Measurements from ENCODE around the gene GPANK1.

Gene GPANK1

GRCh38 chr6:31692886-31693285, 28.1 kb upstream of the GPANK1 start:
- no peak for DNase-seq (ENCODE audit: low read depth in 1 of 2, low spot score in 1 of 2)
- no peak overlapping the region for H3K27ac ChIP-seq (replicated peaks)
- no peak overlapping the region for H3K4me3 ChIP-seq (replicated peaks; ENCODE audit: insufficient read depth, low read length)
- TF ChIP-seq GABPA (IDR thresholded peaks at IDR 0.05; ENCODE audit: low read depth): no peak
- no peak for TF ChIP-seq REST (IDR thresholded peaks at IDR 0.05; ENCODE audit: insufficient replicate concordance, low read depth)
- no peaks in the 10 kb centered on the region for H3K27me3 ChIP-seq (ENCODE audit: insufficient read depth, poor library complexity, severe bottlenecking)

GRCh38 chr6:31692353-31692752, 27.6 kb upstream of the GPANK1 start:
- DNase-seq (ENCODE audit: low read depth in 1 of 2, low spot score in 1 of 2): no peak
- Histone ChIP-seq H3K27ac (replicated peaks) (no peak overlapping the region), H3K4me3 (replicated peaks; ENCODE audit: insufficient read depth, low read length) (no peak overlapping the region), H3K27me3 (ENCODE audit: insufficient read depth, poor library complexity, severe bottlenecking) (no peaks in the 10 kb centered on the region)
- TF ChIP-seq REST (IDR thresholded peaks at IDR 0.05; ENCODE audit: insufficient replicate concordance, low read depth) (no peak), SPI1 (IDR thresholded peaks at IDR 0.05; ENCODE audit: borderline replicate concordance, low read depth) (no peak)

DNA sequence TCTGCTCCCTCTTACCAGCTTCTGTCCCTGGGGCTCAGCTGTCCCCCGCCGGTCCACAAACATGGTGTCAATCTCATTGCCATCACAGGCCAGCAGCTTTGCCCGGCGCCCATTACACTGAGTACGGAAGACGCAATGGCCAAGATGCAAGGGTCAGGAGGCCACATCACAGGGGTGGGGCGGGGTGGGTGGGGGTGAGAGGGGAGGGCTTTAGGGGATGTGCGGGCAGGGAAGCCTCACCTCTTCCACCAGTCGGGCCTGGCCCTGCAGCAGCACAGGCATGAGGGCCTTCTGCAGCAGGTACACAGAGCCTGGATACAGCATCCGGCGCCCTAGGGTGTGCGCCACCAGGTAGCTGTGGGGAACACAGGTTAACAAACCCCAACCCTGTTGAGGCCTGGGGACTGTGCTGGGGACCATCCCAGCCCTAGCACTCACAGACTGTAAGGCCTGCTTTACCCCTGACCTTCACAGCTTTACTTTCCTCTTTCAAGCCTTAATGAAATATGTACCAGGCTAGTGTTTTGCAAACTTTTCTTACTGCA, 26.8 kb upstream of the GPANK1 start:
- Histone ChIP-seq H3K27ac (replicated peaks) (no peak overlapping the region), H3K4me3 (replicated peaks; ENCODE audit: insufficient read depth, low read length) (no peak overlapping the region), H3K27me3 (ENCODE audit: insufficient read depth, poor library complexity, severe bottlenecking) (no peaks in the 10 kb centered on the region)
- TF ChIP-seq SPI1 (IDR thresholded peaks at IDR 0.05; ENCODE audit: borderline replicate concordance, low read depth) (no peak), REST (IDR thresholded peaks at IDR 0.05; ENCODE audit: insufficient replicate concordance, low read depth) (no peak), POLR2AphosphoS5 (IDR thresholded peaks at IDR 0.05; ENCODE audit: low read depth) (no peak), CTCF (IDR thresholded peaks at IDR 0.05; ENCODE audit: insufficient read depth, low read length) (no peak), GABPA (IDR thresholded peaks at IDR 0.05; ENCODE audit: low read depth) (no peak)
- no peak for DNase-seq (ENCODE audit: low read depth in 1 of 2, low spot score in 1 of 2)

DNA sequence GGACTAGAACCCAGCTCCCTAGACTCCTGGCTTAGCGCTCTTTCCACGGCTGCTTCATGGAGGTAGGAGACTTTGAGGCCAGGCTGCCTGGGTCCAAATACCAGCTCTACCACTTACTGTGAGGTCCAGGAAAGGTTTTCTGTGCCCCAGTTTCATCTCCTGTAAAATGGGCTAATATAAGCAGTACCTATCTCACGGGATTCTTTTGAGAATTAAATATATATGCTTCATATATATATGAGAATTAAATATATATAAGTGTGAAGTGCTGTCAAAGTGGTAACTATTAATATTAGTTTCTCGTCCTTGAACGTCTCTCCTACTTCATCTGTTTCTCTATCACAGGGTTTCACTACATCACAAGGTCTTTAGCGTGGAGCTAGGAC, 26.3 kb upstream of the GPANK1 start:
- TF ChIP-seq SPI1 (IDR thresholded peaks at IDR 0.05; ENCODE audit: borderline replicate concordance, low read depth) (no peak), REST (IDR thresholded peaks at IDR 0.05; ENCODE audit: insufficient replicate concordance, low read depth) (no peak), POLR2AphosphoS5 (IDR thresholded peaks at IDR 0.05; ENCODE audit: low read depth) (no peak), GABPA (IDR thresholded peaks at IDR 0.05; ENCODE audit: low read depth) (no peak), CTCF (IDR thresholded peaks at IDR 0.05; ENCODE audit: insufficient read depth, low read length) (no peak)
- DNase-seq (ENCODE audit: low read depth in 1 of 2, low spot score in 1 of 2): no peak
- H3K27ac ChIP-seq (replicated peaks): no peak overlapping the region
- H3K27me3 ChIP-seq (ENCODE audit: insufficient read depth, poor library complexity, severe bottlenecking): no peaks in the 10 kb centered on the region
- no peak overlapping the region for H3K4me3 ChIP-seq (replicated peaks; ENCODE audit: insufficient read depth, low read length)

Data from HL-60 (cell line).